ENCODE measurements around the gene PRKAA2. TPM values are rescaled to one million over a fixed set of nuclear protein-coding genes. Genes with fewer than 3 reads are reported as not detected.

Gene PRKAA2
- total RNA-seq, 1 donor = under 0.01 TPM

GRCh38 chr1:56710646-56711045 lies 65.5 kb downstream of the PRKAA2 start:
- no peak for DNase-seq (ENCODE audit: low read depth in 2 of 3, low spot score in 2 of 3)

- DNase-seq (ENCODE audit: low read depth in 2 of 3, low spot score in 2 of 3) = no peak
Observed at GRCh38 chr1:56712150-56712549, 67.0 kb downstream of the PRKAA2 start.

GRCh38 chr1:56713112-56713511 lies 68.0 kb downstream of the PRKAA2 start:
- DNase-seq (ENCODE audit: low read depth in 2 of 3, low spot score in 2 of 3) = no peak

GRCh38 chr1:56715156-56715555 lies 70.0 kb downstream of the PRKAA2 start:
- no peak for DNase-seq (ENCODE audit: low read depth in 2 of 3, low spot score in 2 of 3)

GRCh38 chr1:56719171-56719570 lies 74.1 kb downstream of the PRKAA2 start:
- DNase-seq (ENCODE audit: low read depth in 2 of 3, low spot score in 2 of 3) = no peak

GRCh38 chr1:56726706-56727105 lies 81.6 kb downstream of the PRKAA2 start:
- no peak for DNase-seq (ENCODE audit: low read depth in 2 of 3, low spot score in 2 of 3)

- no peak for DNase-seq (ENCODE audit: low read depth in 2 of 3, low spot score in 2 of 3)
Observed at GRCh38 chr1:56728964-56729363, 83.8 kb downstream of the PRKAA2 start.

GRCh38 chr1:56745231-56745630 lies 100.1 kb downstream of the PRKAA2 start:
- DNase-seq (ENCODE audit: low read depth in 2 of 3, low spot score in 2 of 3) = no peak

- no peak for DNase-seq (ENCODE audit: low read depth in 2 of 3, low spot score in 2 of 3)
Observed at GRCh38 chr1:56754708-56755479, 109.8 kb downstream of the PRKAA2 start.

- no peak for DNase-seq (ENCODE audit: low read depth in 2 of 3, low spot score in 2 of 3)
Observed at GRCh38 chr1:56755911-56756310, 110.8 kb downstream of the PRKAA2 start.

GRCh38 chr1:56758135-56758534 lies 113.0 kb downstream of the PRKAA2 start:
- DNase-seq (ENCODE audit: low read depth in 2 of 3, low spot score in 2 of 3) = peak in 2 of 3 donors; percentile 2 to 4

- DNase-seq (ENCODE audit: low read depth in 2 of 3, low spot score in 2 of 3) = no peak
Observed at GRCh38 chr1:56758794-56759193, 113.7 kb downstream of the PRKAA2 start.

Small RNA genes lying within 50 kb of the gene (small RNA-seq; reads per million reads assigned to genes)
- gene AC099789.1 = not detected

Other genes starting within 250 kb of the PRKAA2 start
- 0.81 TPM for gene PLPP3, start 65.8 kb upstream of the PRKAA2 start, total RNA-seq
- gene FYB2, start 174.1 kb downstream of the PRKAA2 start, total RNA-seq = not detected
- gene C8A, start 209.5 kb downstream of the PRKAA2 start, total RNA-seq = not detected

Measured in hematopoietic multipotent progenitor cell (in vitro differentiated cells).